Central memory CD8-positive, alpha-beta T cell (primary cell): ENCODE results near the gene PIK3CG.
"Not testable (repeated sequence)": the region's sequence is repeated elsewhere in the genome, so short reads cannot be mapped to it uniquely, and the experiment has no call there.

Source experiments
- ATAC-seq: fragments of 150-1000 bp; cut with Tn5 transposase; replicated peaks from 2 replicates; pipeline ENCODE4 v1.10.0; 2022; ENCODE audit warnings: mild to moderate bottlenecking, moderate FRiP score, moderate number of reproducible peaks; ENCODE audit not compliant: poor library complexity, severe bottlenecking; ENCODE audit errors: extremely low read depth
- DNase-seq, 2 donors: peaks; one replicate each; pipeline ENCODE4 v3.0.0; 2021; ENCODE audit warnings: low spot score in 2 of 2
- H3K27ac Mint-ChIP-seq: one replicate; pipeline ENCODE4 v1.8.0; 2022; ENCODE audit warnings: low read depth, mild to moderate bottlenecking, moderate library complexity, mixed read lengths
- H3K27me3 Mint-ChIP-seq: one replicate; pipeline ENCODE4 v1.8.0; 2022; ENCODE audit warnings: mixed read lengths
- H3K36me3 Mint-ChIP-seq: one replicate; pipeline ENCODE4 v1.8.0; 2022; ENCODE audit warnings: mild to moderate bottlenecking, moderate library complexity, mixed read lengths; ENCODE audit not compliant: insufficient read depth
- H3K4me1 Mint-ChIP-seq: one replicate; pipeline ENCODE4 v1.8.0; 2022; ENCODE audit warnings: mixed read lengths
- H3K4me3 Mint-ChIP-seq: one replicate; pipeline ENCODE4 v1.8.0; 2022; ENCODE audit warnings: mild to moderate bottlenecking, moderate library complexity, mixed read lengths
- H3K9me3 Mint-ChIP-seq: one replicate; pipeline ENCODE4 v1.8.0; 2022; ENCODE audit warnings: mixed read lengths

Gene PIK3CG

GRCh38 chr7:106841896-106842390 lies 23.1 kb upstream of the PIK3CG start:
- no peaks in the 10 kb centered on the region for H3K9me3 Mint-ChIP-seq
- H3K4me3 Mint-ChIP-seq: no peak overlapping the region
- DNase-seq: no peak
- no peaks in the 10 kb centered on the region for H3K27me3 Mint-ChIP-seq
- ATAC-seq: no peak
- no peaks in the 10 kb centered on the region for H3K4me1 Mint-ChIP-seq
- H3K27ac Mint-ChIP-seq: peak overlapping the region; percentile 34
- no peaks in the 10 kb centered on the region for H3K36me3 Mint-ChIP-seq

DNA sequence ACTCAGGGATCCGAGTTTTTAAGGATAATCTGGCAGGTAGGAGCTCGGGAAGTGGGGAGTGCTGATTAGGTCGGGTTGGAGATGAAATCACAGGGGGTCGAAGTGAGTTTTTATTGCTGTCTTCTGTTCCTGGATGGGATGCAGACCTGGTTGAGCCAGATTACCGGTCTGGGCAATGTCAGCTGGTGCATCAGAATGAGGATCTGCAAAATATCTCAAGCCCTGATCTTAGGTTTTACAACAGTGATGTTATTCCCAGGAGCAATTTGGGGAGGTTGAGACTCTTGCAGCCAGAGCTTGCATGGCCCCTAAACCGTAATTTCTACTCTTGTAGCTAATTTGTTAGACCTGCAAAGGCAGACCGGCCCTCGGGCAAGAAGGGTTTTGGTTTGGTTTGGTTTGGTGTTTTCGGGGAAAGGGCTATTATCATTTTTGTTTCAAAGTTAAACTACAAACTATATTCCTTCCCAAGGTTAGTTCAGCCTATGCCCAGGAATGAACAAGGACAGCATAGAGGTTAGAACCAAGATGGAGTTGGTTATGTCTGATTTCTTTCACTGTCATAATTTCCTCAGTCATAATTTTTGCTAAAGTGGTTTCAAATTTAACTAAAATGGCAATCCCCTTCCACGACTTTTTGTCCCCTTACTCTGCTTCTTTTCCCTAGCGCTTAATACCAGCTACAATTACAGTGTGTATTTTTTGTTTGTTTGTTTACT lies 20.6 kb upstream of the PIK3CG start:
- DNase-seq (no peak), ATAC-seq (no peak)
- Mint-ChIP-seq H3K4me3 (no peak overlapping the region), H3K36me3 (no peaks in the 10 kb centered on the region), H3K9me3 (no peaks in the 10 kb centered on the region), H3K27me3 (no peaks in the 10 kb centered on the region), H3K4me1 (no peaks in the 10 kb centered on the region), H3K27ac (no peak overlapping the region)

- no peaks in the 10 kb centered on the region for H3K4me1 Mint-ChIP-seq
- no peak for ATAC-seq
- no peaks in the 10 kb centered on the region for H3K9me3 Mint-ChIP-seq
- H3K4me3 Mint-ChIP-seq: no peak overlapping the region
- H3K27ac Mint-ChIP-seq: no peak overlapping the region
- H3K27me3 Mint-ChIP-seq: no peaks in the 10 kb centered on the region
- no peak for DNase-seq
- no peaks in the 10 kb centered on the region for H3K36me3 Mint-ChIP-seq
Measured at GRCh38 chr7:106848049-106848448, 17.0 kb upstream of the PIK3CG start.

DNA sequence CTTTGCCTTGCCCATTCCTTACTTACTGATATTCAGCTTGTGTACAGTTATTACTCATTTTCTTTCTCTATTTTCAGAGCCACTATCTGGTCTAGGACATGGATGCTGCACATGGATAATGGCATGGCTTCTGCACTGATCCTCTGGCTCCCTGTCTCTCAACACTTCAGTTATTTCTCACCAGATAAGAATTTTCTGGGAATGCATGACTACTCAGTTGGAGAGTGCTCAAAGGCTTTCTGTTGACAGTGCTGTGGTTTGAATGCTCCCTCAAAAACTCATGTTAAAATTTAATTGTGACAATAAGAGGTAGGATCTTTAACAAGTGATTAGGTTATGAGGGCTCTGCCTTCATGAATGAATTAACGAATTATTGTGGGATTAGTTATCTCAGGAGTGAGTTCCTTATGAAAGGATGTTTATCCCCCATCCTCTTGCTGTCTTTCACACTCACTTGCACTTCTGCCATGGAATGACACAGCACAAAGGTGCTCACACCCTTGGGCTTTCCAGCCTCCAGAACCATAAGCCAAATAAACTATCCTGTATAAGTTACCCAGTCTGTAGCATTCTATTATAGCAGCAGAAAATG lies 16.1 kb upstream of the PIK3CG start:
- Mint-ChIP-seq H3K4me1 (no peaks in the 10 kb centered on the region), H3K4me3 (no peak overlapping the region), H3K27ac (no peak overlapping the region), H3K27me3 (no peaks in the 10 kb centered on the region), H3K36me3 (peaks cover under 1% of the 10 kb centered on the region), H3K9me3 (no peaks in the 10 kb centered on the region)
- no peak for ATAC-seq
- no peak for DNase-seq

- H3K27ac Mint-ChIP-seq, H3K9me3 Mint-ChIP-seq, DNase-seq, ATAC-seq, H3K4me1 Mint-ChIP-seq, H3K36me3 Mint-ChIP-seq, H3K4me3 Mint-ChIP-seq, H3K27me3 Mint-ChIP-seq: not testable (repeated sequence)
Measured at GRCh38 chr7:106851632-106852031, 13.4 kb upstream of the PIK3CG start.

DNA sequence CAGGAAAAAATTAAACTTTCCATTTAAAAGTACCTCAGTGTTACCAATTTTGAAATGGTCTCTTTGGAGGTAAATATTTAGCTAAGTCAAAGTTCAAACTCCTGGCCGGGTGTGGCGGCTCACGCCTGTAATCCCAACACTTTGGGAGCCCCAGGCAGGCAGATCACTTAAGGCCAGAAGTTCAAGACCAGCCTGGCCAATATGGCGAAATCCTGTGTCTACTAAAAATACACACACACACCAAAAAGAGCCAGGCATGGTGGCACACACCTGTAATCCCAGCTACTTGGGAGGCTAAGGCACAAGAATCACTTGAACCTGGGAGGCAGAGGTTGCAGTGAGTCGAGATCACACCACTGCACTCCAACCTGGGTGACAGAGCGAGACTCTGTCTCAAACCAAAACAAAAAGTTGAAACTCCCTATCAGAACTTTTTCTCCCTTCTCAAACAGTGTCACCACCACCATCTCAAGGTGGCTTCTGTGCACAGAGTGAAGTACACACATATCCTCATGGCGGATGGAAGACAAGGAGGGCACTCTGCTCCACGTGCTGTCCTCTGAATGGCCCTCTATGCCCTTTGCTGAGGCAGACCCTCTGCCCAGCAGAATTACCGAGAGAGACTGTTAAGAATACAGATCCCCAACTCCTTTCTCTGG lies 11.7 kb upstream of the PIK3CG start:
- H3K36me3 Mint-ChIP-seq: peaks cover 2% of the 10 kb centered on the region
- no peaks in the 10 kb centered on the region for H3K9me3 Mint-ChIP-seq
- no peaks in the 10 kb centered on the region for H3K4me1 Mint-ChIP-seq
- no peak for DNase-seq
- ATAC-seq: no peak
- no peak overlapping the region for H3K27ac Mint-ChIP-seq
- H3K27me3 Mint-ChIP-seq: no peaks in the 10 kb centered on the region
- H3K4me3 Mint-ChIP-seq: no peak overlapping the region

DNA sequence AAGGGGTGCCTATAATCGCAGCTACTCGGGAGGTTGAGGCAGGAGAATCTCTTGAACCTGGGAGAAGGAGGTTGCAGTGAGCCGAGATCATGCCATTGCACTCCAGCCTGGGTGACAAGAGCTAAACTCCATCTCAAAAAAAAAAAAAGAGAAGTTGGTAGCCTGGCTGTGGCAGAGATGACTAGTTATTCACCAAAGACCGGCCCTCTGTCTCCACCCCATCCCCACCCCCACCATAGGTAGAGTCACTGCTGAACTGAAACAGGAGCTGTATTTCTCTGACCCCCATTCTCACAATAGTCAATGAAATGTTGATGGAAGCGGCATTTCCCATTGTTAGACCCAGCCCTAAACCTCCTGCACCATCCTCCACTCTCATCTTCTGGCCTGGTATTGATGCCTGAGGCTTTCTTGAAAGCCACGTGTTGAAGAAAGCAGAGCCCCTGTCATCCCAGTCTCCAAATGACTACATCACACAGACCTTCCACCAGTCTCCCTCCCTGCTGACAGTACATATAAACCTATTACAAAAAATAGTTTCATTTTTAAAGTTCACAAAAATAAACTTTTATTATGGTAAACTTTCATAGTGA lies 9.4 kb upstream of the PIK3CG start:
- Mint-ChIP-seq H3K27me3 (no peaks in the 10 kb centered on the region), H3K27ac (no peak overlapping the region), H3K4me1 (peaks cover 20% of the 10 kb centered on the region), H3K9me3 (no peaks in the 10 kb centered on the region), H3K4me3 (peak overlapping the region; percentile 8), H3K36me3 (peaks cover 2% of the 10 kb centered on the region)
- DNase-seq (no peak), ATAC-seq (no peak)

GRCh38 chr7:106858618-106859532 lies 6.2 kb upstream of the PIK3CG start:
- Mint-ChIP-seq H3K36me3 (peaks cover 2% of the 10 kb centered on the region), H3K27ac (no peak overlapping the region), H3K4me3 (no peak overlapping the region), H3K27me3 (no peaks in the 10 kb centered on the region), H3K4me1 (peaks cover 43% of the 10 kb centered on the region), H3K9me3 (no peaks in the 10 kb centered on the region)
- no peak for ATAC-seq
- no peak for DNase-seq

DNA sequence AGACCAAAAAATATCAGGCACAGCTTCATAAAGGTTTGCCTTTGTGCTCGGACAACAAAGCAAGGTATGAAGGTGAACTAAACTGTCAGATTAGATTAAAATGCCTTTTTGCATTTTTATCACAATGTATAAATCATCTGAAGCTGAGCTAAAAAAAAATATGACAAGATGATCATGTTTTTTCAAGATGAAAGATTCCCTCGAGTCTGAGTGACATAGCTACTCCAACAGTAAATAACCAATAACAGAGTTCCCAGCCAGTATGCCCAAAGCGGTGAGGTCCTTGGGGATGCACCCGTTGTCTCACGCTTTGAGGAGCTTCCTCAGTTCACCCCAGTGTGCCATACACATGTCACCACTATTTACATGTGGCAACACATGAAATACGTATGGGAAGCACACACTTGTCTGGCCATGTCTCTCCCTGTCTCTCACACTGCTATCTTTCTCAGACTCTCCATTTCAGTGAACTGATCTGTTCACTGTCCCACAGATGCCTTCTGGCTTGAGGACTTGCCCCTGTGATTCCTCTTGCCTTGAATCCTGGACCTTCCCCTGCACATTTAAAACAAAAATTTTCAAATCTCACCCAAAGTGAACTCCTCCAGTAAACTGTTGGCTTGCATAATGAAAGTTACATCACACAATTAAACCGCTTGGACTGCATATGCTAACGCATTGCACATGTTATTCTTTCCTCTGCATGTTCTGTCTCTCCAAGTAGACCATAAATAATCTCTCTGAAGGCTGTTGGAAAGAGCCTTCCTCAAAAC lies 2.6 kb upstream of the PIK3CG start:
- ATAC-seq (no peak), DNase-seq (no peak)
- no peak overlapping the region for H3K4me3 Mint-ChIP-seq
- no peaks in the 10 kb centered on the region for H3K9me3 Mint-ChIP-seq
- H3K27ac Mint-ChIP-seq: peak overlapping the region; percentile 87
- peaks cover 7% of the 10 kb centered on the region for H3K36me3 Mint-ChIP-seq
- H3K4me1 Mint-ChIP-seq: peaks cover 65% of the 10 kb centered on the region
- H3K27me3 Mint-ChIP-seq: no peaks in the 10 kb centered on the region

DNA sequence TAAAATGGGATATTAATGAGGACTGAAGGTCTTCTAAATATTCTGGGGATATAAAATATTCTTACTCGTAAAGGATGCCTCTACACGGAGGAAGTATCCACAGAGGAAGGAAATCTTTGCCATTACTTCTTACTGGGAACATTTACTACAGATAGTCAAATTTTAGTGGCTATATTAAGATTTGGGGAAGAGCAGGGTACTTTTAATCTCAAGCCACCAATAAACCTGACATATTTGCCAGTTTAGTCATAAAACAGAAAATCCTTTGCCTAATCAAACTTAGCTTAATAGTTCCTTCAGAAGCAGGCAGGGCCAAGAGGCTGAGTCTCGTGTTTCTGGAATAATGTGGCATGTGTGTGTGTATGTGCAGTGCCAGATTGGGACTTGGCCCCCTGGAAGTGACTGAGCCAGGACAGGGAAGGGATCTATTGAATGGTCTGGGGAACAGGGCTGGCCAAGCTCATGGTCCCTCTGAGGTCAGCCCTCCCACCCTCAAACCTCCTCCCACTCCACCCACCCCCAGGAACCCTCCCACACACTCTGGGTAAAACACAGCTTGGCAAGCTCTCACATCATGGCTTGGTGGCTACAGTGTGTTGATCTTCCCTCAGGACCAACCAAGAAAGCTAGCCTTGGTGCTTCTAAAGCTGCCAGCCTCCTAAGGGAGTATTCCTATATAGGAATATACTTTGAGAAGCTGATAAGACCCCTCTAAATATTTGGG lies 1.6 kb upstream of the PIK3CG start:
- Mint-ChIP-seq H3K27me3 (no peaks in the 10 kb centered on the region), H3K4me1 (peaks cover 70% of the 10 kb centered on the region), H3K9me3 (no peaks in the 10 kb centered on the region), H3K4me3 (no peak overlapping the region), H3K27ac (peak overlapping the region; percentile 87), H3K36me3 (peaks cover 11% of the 10 kb centered on the region)
- no peak for ATAC-seq
- DNase-seq: no peak
